Measurements from ENCODE around the gene USP15. TPM values are rescaled to one million over a fixed set of nuclear protein-coding genes. Genes with fewer than 3 reads are reported as not detected.

The USP15 gene
- total and polyA plus RNA-seq, 8 donors: 16.7 to 43.0 (median 29.6) TPM

DNA sequence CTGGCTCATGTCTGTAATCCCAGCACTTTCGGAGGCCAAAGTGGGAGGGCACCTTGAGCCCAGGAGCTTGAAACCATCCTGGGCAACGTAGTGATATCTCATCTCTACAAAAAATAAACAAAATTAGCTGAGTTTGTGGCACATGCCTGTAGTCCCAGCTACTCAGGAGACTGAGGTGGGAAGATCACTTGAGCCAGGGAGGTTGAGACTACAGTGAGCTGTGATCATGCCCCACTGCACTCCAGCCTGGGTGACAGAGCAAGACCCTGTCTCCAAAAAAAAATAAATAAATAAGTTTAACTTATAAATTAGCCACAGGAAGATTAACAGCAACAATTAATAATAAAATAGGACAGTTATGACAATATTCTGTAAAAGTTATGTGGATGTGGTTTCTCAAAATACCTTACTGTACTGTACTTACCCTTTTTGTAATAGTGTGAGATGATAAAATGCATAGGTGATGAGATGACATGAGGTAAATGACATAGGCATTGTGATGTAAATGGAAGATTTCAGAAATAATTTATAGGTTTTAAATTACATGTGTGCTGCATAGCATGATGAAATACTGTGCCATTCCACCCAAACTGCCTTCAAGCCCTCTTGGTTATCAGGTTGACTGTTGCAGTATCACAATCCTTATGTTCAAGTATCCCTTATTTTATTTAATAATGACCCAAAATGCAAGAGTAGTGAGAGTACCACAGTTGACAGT, 22.0 kb downstream of the USP15 start:
- Histone ChIP-seq H3K27me3 (no peaks in the 10 kb centered on the region), H3K36me3 (no peaks in the 10 kb centered on the region), H3K4me1 (peaks cover 0 to 15% (median 12%) of the 10 kb centered on the region in 3 donors), H3K4me3 (no peak overlapping the region), H3K9me3 (no peaks in the 10 kb centered on the region), H3K27ac (no peak overlapping the region)
- WGBS, 2 donors: 52 to 56% methylated on average over 2 of the region's 2 CpGs
- ATAC-seq: no peak
- TF ChIP-seq, protein P1, sequence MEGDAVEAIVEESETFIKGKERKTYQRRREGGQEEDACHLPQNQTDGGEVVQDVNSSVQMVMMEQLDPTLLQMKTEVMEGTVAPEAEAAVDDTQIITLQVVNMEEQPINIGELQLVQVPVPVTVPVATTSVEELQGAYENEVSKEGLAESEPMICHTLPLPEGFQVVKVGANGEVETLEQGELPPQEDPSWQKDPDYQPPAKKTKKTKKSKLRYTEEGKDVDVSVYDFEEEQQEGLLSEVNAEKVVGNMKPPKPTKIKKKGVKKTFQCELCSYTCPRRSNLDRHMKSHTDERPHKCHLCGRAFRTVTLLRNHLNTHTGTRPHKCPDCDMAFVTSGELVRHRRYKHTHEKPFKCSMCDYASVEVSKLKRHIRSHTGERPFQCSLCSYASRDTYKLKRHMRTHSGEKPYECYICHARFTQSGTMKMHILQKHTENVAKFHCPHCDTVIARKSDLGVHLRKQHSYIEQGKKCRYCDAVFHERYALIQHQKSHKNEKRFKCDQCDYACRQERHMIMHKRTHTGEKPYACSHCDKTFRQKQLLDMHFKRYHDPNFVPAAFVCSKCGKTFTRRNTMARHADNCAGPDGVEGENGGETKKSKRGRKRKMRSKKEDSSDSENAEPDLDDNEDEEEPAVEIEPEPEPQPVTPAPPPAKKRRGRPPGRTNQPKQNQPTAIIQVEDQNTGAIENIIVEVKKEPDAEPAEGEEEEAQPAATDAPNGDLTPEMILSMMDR (IDR thresholded peaks at IDR 0.05): no peak
- intact Hi-C loops (cut with DNase I): no loop called here
- DNase-seq: no peak
- no peak for FAIRE-seq

DNA sequence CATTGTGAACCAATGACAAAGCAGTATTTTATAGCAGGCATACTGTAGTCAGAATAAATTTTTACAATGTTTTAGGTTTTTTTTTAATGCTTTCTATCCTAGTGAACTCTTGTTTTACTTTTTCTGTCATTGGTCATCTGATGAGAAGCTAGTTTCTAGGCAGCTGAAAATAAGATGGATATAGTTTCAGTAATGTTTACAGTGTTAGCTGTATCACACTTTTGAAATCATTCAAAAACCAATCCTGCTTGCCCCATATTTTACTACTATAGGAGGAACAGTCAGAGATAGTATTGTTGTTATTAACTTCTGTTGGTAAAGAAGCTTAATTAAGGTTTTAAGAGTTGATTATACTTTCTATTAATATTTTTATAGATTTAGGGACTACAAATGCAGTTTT, 24.5 kb downstream of the USP15 start:
- ATAC-seq (no peak), FAIRE-seq (no peak), DNase-seq (no peak)
- intact Hi-C loops (cut with DNase I): no loop called here
- H3K27me3 ChIP-seq: no peaks in the 10 kb centered on the region
- no peaks in the 10 kb centered on the region for H3K36me3 ChIP-seq
- H3K4me3 ChIP-seq: no peak overlapping the region
- H3K27ac ChIP-seq: no peak overlapping the region
- no peaks in the 10 kb centered on the region for H3K9me3 ChIP-seq
- TF ChIP-seq, protein P1 (IDR thresholded peaks at IDR 0.05): no peak
- peaks cover 0 to 15% (median 12%) of the 10 kb centered on the region in 3 donors for H3K4me1 ChIP-seq

DNA sequence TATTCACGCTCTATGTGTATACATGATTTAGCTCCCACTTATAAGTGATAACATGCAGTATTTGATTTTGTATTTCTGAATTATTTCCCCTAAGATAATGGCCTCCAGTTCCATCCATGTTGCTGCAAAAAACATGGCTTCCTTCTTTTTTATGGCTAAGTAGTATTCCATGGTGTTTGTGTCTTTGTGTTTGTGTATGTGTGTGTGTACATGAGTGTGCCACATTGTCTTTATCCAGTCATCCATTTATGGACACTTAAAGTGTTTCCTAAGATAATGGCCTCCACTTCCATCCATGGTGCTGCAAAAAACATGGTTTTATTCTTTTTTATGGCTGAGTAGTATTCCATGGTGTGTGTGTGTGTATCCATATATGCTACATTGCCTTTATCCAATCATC, 25.1 kb downstream of the USP15 start:
- no peaks in the 10 kb centered on the region for H3K27me3 ChIP-seq
- no peak for ATAC-seq
- peaks cover 0 to 15% (median 12%) of the 10 kb centered on the region in 3 donors for H3K4me1 ChIP-seq
- TF ChIP-seq, protein P1 (IDR thresholded peaks at IDR 0.05): no peak
- WGBS, 2 donors: 97 to 98% methylated on average over 1 of the region's 1 CpG
- intact Hi-C loops (cut with DNase I): no loop called here
- no peak for FAIRE-seq
- DNase-seq: no peak
- no peak overlapping the region for H3K4me3 ChIP-seq
- no peaks in the 10 kb centered on the region for H3K36me3 ChIP-seq
- H3K9me3 ChIP-seq: no peaks in the 10 kb centered on the region
- no peak overlapping the region for H3K27ac ChIP-seq

DNA sequence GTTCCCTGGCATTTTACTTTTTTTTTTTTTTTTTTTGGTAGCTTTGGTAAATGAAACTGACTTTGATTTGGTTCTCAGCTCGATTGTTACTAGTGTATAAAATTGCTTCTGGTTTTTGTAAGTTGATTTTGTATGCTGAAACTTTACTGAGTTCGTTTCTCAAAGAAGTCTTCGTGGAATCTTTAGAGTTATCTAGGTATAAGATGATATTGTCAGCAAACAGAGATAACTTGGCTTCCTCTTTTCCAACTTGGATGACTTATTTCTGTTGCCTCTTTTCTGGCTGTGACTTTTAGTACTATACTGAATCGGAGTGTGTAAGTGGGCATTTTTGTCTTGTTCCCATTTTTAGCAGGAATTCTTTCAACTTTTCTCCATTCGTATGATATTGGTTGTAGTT, 28.1 kb downstream of the USP15 start:
- TF ChIP-seq, protein P1 (IDR thresholded peaks at IDR 0.05): no peak
- no peak for ATAC-seq
- no peak for DNase-seq
- FAIRE-seq: no peak
- Histone ChIP-seq H3K4me3 (no peak overlapping the region), H3K27ac (no peak overlapping the region), H3K27me3 (no peaks in the 10 kb centered on the region), H3K4me1 (peaks cover 0 to 3% (median 1%) of the 10 kb centered on the region in 3 donors), H3K36me3 (no peaks in the 10 kb centered on the region), H3K9me3 (no peaks in the 10 kb centered on the region)
- intact Hi-C loops (cut with DNase I): no loop called here
- 79 to 81% methylated on average over 5 of the region's 5 CpGs for WGBS, 2 donors

DNA sequence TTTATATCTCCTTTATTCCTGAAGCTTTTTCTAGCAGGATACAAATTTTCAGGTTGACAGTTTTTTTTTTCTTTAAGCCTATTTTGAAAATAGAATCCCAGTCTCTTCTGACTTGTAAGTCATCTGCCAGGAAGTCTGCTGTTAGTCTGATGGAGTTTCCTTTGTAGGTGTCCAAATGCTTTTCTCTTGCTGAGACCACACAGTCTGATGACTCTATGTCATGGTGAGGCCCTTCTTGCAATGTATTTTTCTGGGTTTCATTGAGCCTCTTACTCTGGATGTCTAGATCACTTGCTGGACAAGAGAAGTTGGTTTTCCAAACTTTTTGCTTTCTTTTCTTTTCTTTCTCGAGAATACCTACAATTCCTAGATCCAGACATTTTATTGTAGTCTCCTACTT, 30.6 kb downstream of the USP15 start:
- FAIRE-seq (no peak), DNase-seq (no peak), ATAC-seq (no peak)
- WGBS, 2 donors: 94 to 98% methylated on average over 1 of the region's 1 CpG
- Histone ChIP-seq H3K4me3 (no peak overlapping the region), H3K36me3 (no peaks in the 10 kb centered on the region), H3K4me1 (no peaks in the 10 kb centered on the region), H3K27ac (no peak overlapping the region), H3K27me3 (no peaks in the 10 kb centered on the region), H3K9me3 (no peaks in the 10 kb centered on the region)
- TF ChIP-seq, protein P1 (IDR thresholded peaks at IDR 0.05): no peak
- intact Hi-C loops (cut with DNase I): no loop called here
